SK-N-MC (cell line): ENCODE data around the gene CREB3L4.

Source experiments
- EZH2 ChIP-seq: fragments of 200-600 bp; sonication (generic); IDR thresholded peaks from one replicate; pipeline ENCODE4 v1.6.1; 2017; ENCODE audit warnings: antibody characterized with exemption
- FOXP2 ChIP-seq: optimal IDR thresholded peaks from 2 replicates; pipeline ENCODE3; 2011; ENCODE audit warnings: mild to moderate bottlenecking, moderate library complexity; ENCODE audit not compliant: insufficient read depth; ENCODE audit errors: extremely low read length, control extremely low read depth
- POLR2AphosphoS5 ChIP-seq: IDR thresholded peaks from 2 replicates; pipeline ENCODE4 v1.6.1; 2012; ENCODE audit warnings: mild to moderate bottlenecking, low read depth, low read length, borderline replicate concordance

- TF ChIP-seq POLR2AphosphoS5 (no peak), EZH2 (no peak), FOXP2 (no peak)
Measured at GRCh38 chr1:154006136-154006535, 38.4 kb downstream of the CREB3L4 start.
